Measurements from ENCODE around the gene NME7. TPM values are rescaled to one million over a fixed set of nuclear protein-coding genes. Genes with fewer than 3 reads are reported as not detected.

The NME7 gene
- total RNA-seq, 1 experiment from 2014 or later, result 21.8 TPM

- no TSS peak for BruUV-seq (replicated peaks)
Measured at GRCh38 chr1:169133228-169133576, 234.4 kb downstream of the NME7 start.

More at GRCh38 chr1:169133228-169133576, 234.4 kb downstream of the NME7 start:
- H3K9ac ChIP-seq (ENCODE audit: low read length), result no peak overlapping the region
- no peaks in the 10 kb centered on the region for H4K20me1 ChIP-seq (ENCODE audit: insufficient read depth)
- no peak overlapping the region for H3K4me2 ChIP-seq (ENCODE audit: low read length)
- no peaks in the 10 kb centered on the region for H3K9me3 ChIP-seq (ENCODE audit: control insufficient read depth in 1 of 2, insufficient read depth in 1 of 2, low read depth in 1 of 2, low read length in 2 of 2)
- ChIA-PET RAD21 (ENCODE audit: low non-redundant PET in 1 of 2, low total read pairs in 2 of 2, uncharacterized antibody in 2 of 2, unreplicated experiment in 2 of 2) (no interaction called here), POLR2A (interaction anchor here (0.9 kb wide), 1 partner anchor 26 kb away, joined by 3 read pairs; no protein-coding TSS in a partner anchor), CTCF (interaction anchor here (1.2 kb wide), 1 partner anchor 528 kb away, joined by 3 read pairs; no protein-coding TSS in a partner anchor)
- no peak for TF ChIP-seq YY1 (IDR thresholded peaks at IDR 0.05; ENCODE audit: extremely low read depth, insufficient replicate concordance, low read depth, low read length)
- no peak for TF ChIP-seq ZBTB33 (IDR thresholded peaks at IDR 0.05; ENCODE audit: extremely low read depth, insufficient replicate concordance, low read length)
- TF ChIP-seq EZH2 (IDR thresholded peaks at IDR 0.05), result no peak
- no peak for TF ChIP-seq MAX (IDR thresholded peaks at IDR 0.05)
- TF ChIP-seq FOSL1 (IDR thresholded peaks at IDR 0.05; ENCODE audit: low read depth), result no peak
- TF ChIP-seq TCF7L2 (IDR thresholded peaks at IDR 0.05; ENCODE audit: borderline replicate concordance, extremely low read depth, insufficient read depth, insufficient read length), result no peak
- TF ChIP-seq CTCF (IDR thresholded peaks at IDR 0.05 in 2 of 3, conservative IDR thresholded peaks at IDR 0.05 in 1 of 3; ENCODE audit: borderline replicate concordance in 1 of 3, insufficient read depth in 1 of 3, low read depth in 2 of 3, low read length in 2 of 3), result no peak
- no peak for TF ChIP-seq POLR2A (IDR thresholded peaks at IDR 0.05; ENCODE audit: borderline replicate concordance, extremely low read depth, insufficient read depth, insufficient read length)
- no peak for TF ChIP-seq ATF3 (IDR thresholded peaks at IDR 0.05)
- no peak for TF ChIP-seq ELF1 (IDR thresholded peaks at IDR 0.05; ENCODE audit: borderline replicate concordance, low read depth)
- no peak for TF ChIP-seq EGR1 (IDR thresholded peaks at IDR 0.05; ENCODE audit: low read depth)
- no peak for TF ChIP-seq POLR2AphosphoS5 (IDR thresholded peaks at IDR 0.05; ENCODE audit: low read depth, low read length)
- TF ChIP-seq JUND (IDR thresholded peaks at IDR 0.05), result no peak
- no peak for TF ChIP-seq RAD21 (IDR thresholded peaks at IDR 0.05; ENCODE audit: low read depth)
- no peak for TF ChIP-seq CEBPB (IDR thresholded peaks at IDR 0.05; ENCODE audit: low read depth)
- TF ChIP-seq ZFX (IDR thresholded peaks at IDR 0.05), result no peak
- TF ChIP-seq CBX3 (IDR thresholded peaks at IDR 0.05; ENCODE audit: low read depth), result no peak
- no peak for TF ChIP-seq EZH2phosphoT487 (IDR thresholded peaks at IDR 0.05; ENCODE audit: borderline replicate concordance)
- TF ChIP-seq SIN3A (IDR thresholded peaks at IDR 0.05; ENCODE audit: low read depth), result no peak
- no peak for TF ChIP-seq SP1 (IDR thresholded peaks at IDR 0.05; ENCODE audit: low read depth)
- peaks cover 13 to 36% of the 10 kb centered on the region in 2 experiments; a peak in 2 of 4 replicates for H3K36me3 ChIP-seq (ENCODE audit: control insufficient read depth in 1 of 2, insufficient read depth in 2 of 2, low read length in 2 of 2)
- ATAC-seq (no peak), DNase-seq (ENCODE audit: low read depth, low spot score) (no peak)
- H3K27me3 ChIP-seq (ENCODE audit: insufficient read depth, low read length), result no peaks in the 10 kb centered on the region
- peaks cover 6% of the 10 kb centered on the region; the same call in 1 of the 2 replicates for H3K79me2 ChIP-seq (ENCODE audit: insufficient read depth, low read length)
- H2AFZ ChIP-seq (ENCODE audit: low read depth, low read length, poor library complexity, severe bottlenecking), result no peak overlapping the region
- intact Hi-C loops (cut with micrococcal nuclease), result loop anchor here (5.0 kb wide), 2 partner anchors 214 to 531 kb away; no protein-coding TSS in a partner anchor
- H3K9me2 ChIP-seq (ENCODE audit: insufficient read depth), result no peaks in the 10 kb centered on the region
- H3K4me3 ChIP-seq (replicated peaks in 1 of 2; ENCODE audit: low read depth in 1 of 2, low read length in 2 of 2), result no peak overlapping the region
- H3K27ac ChIP-seq (ENCODE audit: low read depth, low read length), result no peak overlapping the region
- peaks cover 0 to 18% of the 10 kb centered on the region in 2 experiments; a peak in 2 of 4 replicates for H3K4me1 ChIP-seq (ENCODE audit: control insufficient read depth in 1 of 2, insufficient read depth in 2 of 2, low read length in 2 of 2)
